Thyroid gland (tissue), 4 donors: ENCODE measurements around the gene NAT10.

Experiments used
- POLR2A ChIP-seq, 2 donors: fragments of 450-650 bp; IDR thresholded peaks; one replicate each; pipeline ENCODE4 v1.6.1; 2017; ENCODE audit warnings: antibody characterized with exemption in 2 of 2, mild to moderate bottlenecking in 2 of 2, moderate library complexity in 1 of 2
- TF ChIP-seq, protein P1 (sequence below), 6 experiments: fragments of 200-600 bp in 3 of 6; fragments of 450-650 bp in 3 of 6; sonication (generic) in 3 of 6; IDR thresholded peaks; one replicate each; pipeline ENCODE4 v1.5.1; 2016 to 2019; ENCODE audit warnings: antibody characterized with exemption in 6 of 6, mild to moderate bottlenecking in 2 of 6, inconsistent platforms in 1 of 6, moderate library complexity in 1 of 6

DNA sequence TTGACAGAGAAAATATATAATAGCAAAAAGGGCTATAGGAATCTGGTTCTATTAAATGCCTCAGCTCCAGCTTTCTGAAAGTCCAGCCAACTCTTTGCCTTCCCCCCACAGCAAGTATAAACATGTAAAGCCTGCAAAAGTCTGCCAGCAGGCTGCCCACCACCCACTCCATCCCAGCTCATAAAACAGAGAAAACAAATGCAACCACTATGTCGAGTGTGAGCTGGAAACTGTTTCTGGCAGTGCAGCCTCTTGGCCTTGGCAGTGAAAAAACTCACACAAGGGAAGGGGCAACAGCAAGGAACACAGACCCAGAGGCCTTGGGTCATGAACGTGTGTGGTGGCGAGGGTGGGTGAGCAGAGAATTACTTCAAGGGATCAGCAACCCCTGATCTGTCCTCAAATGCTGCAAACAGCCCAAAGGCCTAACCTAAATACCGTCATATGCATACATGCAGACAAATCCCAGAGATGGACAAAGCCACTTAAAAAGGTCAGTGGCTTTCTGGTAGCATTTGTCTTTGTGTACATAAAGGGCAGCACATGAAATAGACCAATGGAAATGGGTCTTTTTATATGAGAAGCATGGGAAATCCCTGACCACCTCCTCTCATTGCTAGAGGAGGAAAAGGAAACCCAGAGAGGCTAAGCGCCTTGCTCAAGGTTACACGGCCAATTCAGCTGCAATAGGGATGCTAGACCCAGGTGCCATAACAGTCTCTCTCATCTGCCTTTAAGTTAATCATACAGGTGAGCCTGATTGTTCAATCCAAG, 74.8 kb downstream of the NAT10 start:
- no peak for TF ChIP-seq POLR2A (IDR thresholded peaks at IDR 0.05)
- TF ChIP-seq, protein P1, sequence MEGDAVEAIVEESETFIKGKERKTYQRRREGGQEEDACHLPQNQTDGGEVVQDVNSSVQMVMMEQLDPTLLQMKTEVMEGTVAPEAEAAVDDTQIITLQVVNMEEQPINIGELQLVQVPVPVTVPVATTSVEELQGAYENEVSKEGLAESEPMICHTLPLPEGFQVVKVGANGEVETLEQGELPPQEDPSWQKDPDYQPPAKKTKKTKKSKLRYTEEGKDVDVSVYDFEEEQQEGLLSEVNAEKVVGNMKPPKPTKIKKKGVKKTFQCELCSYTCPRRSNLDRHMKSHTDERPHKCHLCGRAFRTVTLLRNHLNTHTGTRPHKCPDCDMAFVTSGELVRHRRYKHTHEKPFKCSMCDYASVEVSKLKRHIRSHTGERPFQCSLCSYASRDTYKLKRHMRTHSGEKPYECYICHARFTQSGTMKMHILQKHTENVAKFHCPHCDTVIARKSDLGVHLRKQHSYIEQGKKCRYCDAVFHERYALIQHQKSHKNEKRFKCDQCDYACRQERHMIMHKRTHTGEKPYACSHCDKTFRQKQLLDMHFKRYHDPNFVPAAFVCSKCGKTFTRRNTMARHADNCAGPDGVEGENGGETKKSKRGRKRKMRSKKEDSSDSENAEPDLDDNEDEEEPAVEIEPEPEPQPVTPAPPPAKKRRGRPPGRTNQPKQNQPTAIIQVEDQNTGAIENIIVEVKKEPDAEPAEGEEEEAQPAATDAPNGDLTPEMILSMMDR (IDR thresholded peaks at IDR 0.05) = no peak
